A673 (cell line): Measurements from ENCODE around the gene NPFF. TPM values are rescaled to one million over a fixed set of nuclear protein-coding genes. Genes with fewer than 3 reads are reported as not detected.
"Not testable (repeated sequence)": the region's sequence is repeated elsewhere in the genome, so short reads cannot be mapped to it uniquely, and the experiment has no call there.

ENCODE experiments used
- BruUV-seq: library from RNA; stranded (reverse); fragments of 400-500 nt; replicated peaks from 2 replicates; lab custom pipeline; 2021; lab: Mats Ljungman, UMichigan
- CTCF ChIA-PET: fragments of 300-600 bp; sonication (Branson Sonifier 250); formaldehyde crosslinking; loops from one replicate; lab custom pipeline; 2022; ENCODE audit warnings: antibody characterized with exemption; lab: Charles Lee
- POLR2A ChIA-PET: fragments of 300-600 bp; sonication (Branson Sonifier 250); formaldehyde crosslinking; loops from one replicate; lab custom pipeline; 2022; ENCODE audit warnings: antibody characterized with exemption; ENCODE audit not compliant: low non-redundant PET; lab: Charles Lee
- DNase-seq: peaks from one replicate; pipeline ENCODE4 v3.0.0-alpha.2; 2015; ENCODE audit warnings: low spot score
- H3K27ac ChIP-seq: fragments of 200-600 bp; sonication (generic); 2 replicates; pipeline ENCODE4 v1.5.1; 2016; ENCODE audit warnings: mixed run types, low read depth, mild to moderate bottlenecking, mixed read lengths, antibody characterized with exemption, low read length; ENCODE audit not compliant: poor library complexity, severe bottlenecking
- H3K27me3 ChIP-seq: fragments of 200-600 bp; sonication (generic); replicated peaks from 2 replicates; pipeline ENCODE4 v1.6.1; 2017; ENCODE audit warnings: mixed run types, low read depth, mild to moderate bottlenecking, mixed read lengths, antibody characterized with exemption, low read length; ENCODE audit not compliant: insufficient read depth, poor library complexity
- H3K36me3 ChIP-seq: fragments of 200-600 bp; sonication (generic); 2 replicates; pipeline ENCODE4 v1.6.1; 2016; ENCODE audit warnings: mixed run types, mild to moderate bottlenecking, mixed read lengths, antibody characterized with exemption, low read length; ENCODE audit not compliant: insufficient read depth, poor library complexity, severe bottlenecking
- H3K4me1 ChIP-seq: fragments of 200-600 bp; sonication (generic); 2 replicates; pipeline ENCODE4 v1.6.1; 2017; ENCODE audit warnings: mixed run types, mild to moderate bottlenecking, mixed read lengths, antibody characterized with exemption, low read length; ENCODE audit not compliant: insufficient read depth, poor library complexity, severe bottlenecking
- H3K4me3 ChIP-seq: fragments of 200-600 bp; sonication (generic); 2 replicates; pipeline ENCODE4 v1.5.1; 2016; ENCODE audit warnings: low read depth, mixed run types, mild to moderate bottlenecking, mixed read lengths, low read length; ENCODE audit not compliant: poor library complexity, severe bottlenecking
- H3K9me3 ChIP-seq: fragments of 200-600 bp; sonication (generic); 2 replicates; pipeline ENCODE4 v1.6.1; 2016; ENCODE audit warnings: mixed run types, low read depth, mild to moderate bottlenecking, mixed read lengths, antibody characterized with exemption, low read length; ENCODE audit not compliant: poor library complexity, severe bottlenecking
- EZH2 ChIP-seq: fragments of 200-600 bp; sonication (generic); IDR thresholded peaks from 2 replicates; pipeline ENCODE4 v1.6.1; 2017; ENCODE audit warnings: borderline replicate concordance, low read depth, mild to moderate bottlenecking, mixed read lengths, antibody characterized with exemption, low read length; ENCODE audit not compliant: poor library complexity, severe bottlenecking
- intact Hi-C: fragments of 100-400 bp; cut with micrococcal nuclease; formaldehyde crosslinking; loops from one replicate; pipeline ENCODE4 v1.10.0; 2022; ENCODE audit not compliant: unreplicated experiment
- total RNA-seq: library from RNA; stranded (reverse); gene quantifications from 2 replicates; pipeline ENCODE4 v1.2.3, GENCODE V29; 2021
- TF ChIP-seq, protein P1 (sequence below): fragments of 300-800, 200-600 bp; sonication (generic); conservative IDR thresholded peaks from 2 replicates; pipeline ENCODE4 v1.5.1; 2017; ENCODE audit warnings: low read depth, mild to moderate bottlenecking, antibody characterized with exemption, low read length, moderate library complexity, mixed read lengths

Gene NPFF
- total RNA-seq, 1 experiment from 2014 or later = not detected

DNA sequence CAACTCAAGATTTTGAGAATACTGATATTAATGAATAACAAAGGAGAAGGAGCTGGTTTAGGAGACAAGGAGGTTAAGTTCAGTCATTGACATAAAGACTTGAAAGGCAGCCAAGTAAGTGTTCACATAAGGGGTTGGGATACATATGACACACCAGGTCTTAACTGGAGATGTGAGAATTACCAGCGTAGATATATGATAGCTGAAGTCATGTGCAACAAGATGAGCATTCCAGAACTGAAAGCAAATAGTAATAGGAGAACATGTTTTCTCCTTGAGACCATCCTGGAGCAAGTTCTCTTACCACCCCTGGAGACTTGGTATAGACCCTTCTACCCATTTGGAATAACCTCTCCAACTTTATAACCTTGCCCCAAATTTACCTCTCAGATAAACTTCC is 43.3 kb upstream of the NPFF start:
- H3K4me1 ChIP-seq = peaks cover 19% of the 10 kb centered on the region
- CTCF ChIA-PET = no interaction called here
- no peaks in the 10 kb centered on the region for H3K9me3 ChIP-seq
- POLR2A ChIA-PET = interaction anchor here (0.6 kb wide), 1 partner anchor 80 kb away, joined by 12 read pairs; no protein-coding TSS in a partner anchor
- TF ChIP-seq EZH2 = no peak
- TF ChIP-seq, protein P1, sequence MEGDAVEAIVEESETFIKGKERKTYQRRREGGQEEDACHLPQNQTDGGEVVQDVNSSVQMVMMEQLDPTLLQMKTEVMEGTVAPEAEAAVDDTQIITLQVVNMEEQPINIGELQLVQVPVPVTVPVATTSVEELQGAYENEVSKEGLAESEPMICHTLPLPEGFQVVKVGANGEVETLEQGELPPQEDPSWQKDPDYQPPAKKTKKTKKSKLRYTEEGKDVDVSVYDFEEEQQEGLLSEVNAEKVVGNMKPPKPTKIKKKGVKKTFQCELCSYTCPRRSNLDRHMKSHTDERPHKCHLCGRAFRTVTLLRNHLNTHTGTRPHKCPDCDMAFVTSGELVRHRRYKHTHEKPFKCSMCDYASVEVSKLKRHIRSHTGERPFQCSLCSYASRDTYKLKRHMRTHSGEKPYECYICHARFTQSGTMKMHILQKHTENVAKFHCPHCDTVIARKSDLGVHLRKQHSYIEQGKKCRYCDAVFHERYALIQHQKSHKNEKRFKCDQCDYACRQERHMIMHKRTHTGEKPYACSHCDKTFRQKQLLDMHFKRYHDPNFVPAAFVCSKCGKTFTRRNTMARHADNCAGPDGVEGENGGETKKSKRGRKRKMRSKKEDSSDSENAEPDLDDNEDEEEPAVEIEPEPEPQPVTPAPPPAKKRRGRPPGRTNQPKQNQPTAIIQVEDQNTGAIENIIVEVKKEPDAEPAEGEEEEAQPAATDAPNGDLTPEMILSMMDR = no peak
- no peak for DNase-seq
- no peak overlapping the region for H3K27ac ChIP-seq
- no TSS peak for BruUV-seq
- H3K36me3 ChIP-seq = peaks cover 10% of the 10 kb centered on the region
- H3K27me3 ChIP-seq = no peaks in the 10 kb centered on the region
- intact Hi-C loops = no loop called here
- H3K4me3 ChIP-seq = no peak overlapping the region

DNA sequence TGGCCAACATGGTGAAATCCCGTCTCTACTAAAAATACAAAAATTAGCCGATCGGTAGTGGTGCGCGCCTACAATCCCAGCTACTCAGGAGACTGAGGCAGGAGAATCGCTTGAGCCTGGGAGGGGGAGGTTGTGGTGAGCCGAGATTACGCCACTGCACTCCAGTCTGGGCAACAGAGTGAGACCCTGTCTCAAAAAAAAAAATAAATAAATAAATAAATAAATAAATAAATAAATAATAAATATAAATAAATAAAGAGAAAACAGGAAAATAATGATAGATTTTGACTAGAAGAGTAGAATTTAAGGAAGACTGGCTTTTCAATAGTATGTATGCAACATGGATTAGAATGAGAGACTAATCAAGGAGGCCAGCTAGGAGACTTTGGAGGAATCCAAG is 42.8 kb upstream of the NPFF start:
- H3K27ac ChIP-seq, H3K36me3 ChIP-seq, H3K27me3 ChIP-seq, CTCF ChIA-PET, H3K4me3 ChIP-seq, DNase-seq, H3K9me3 ChIP-seq, BruUV-seq, intact Hi-C loops: not testable (repeated sequence)
- POLR2A ChIA-PET = interaction anchor here (0.6 kb wide), 1 partner anchor 79 kb away, joined by 12 read pairs; no protein-coding TSS in a partner anchor
- peaks cover 19% of the 10 kb centered on the region for H3K4me1 ChIP-seq

DNA sequence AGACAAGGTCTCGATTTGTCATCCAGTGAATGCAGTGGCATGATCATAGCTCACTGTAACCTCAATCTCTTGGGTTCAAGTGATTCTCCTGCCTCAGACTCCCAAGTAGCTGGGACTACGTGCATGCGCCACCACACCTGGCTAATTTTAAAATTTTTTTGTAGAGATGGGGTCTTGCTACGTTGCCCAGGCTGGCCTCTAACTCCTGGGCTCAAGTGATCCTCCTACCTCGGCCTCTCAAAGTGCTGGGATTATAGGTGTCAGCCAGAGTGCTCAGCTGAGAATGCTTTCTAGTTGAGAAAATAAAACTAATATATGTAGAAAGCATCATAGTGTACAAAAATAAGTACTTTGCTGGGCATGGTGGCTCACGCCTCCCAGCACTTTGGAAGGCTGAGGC is 41.1 kb upstream of the NPFF start:
- H3K36me3 ChIP-seq, H3K4me3 ChIP-seq, CTCF ChIA-PET, H3K27ac ChIP-seq, intact Hi-C loops, DNase-seq, H3K27me3 ChIP-seq, H3K9me3 ChIP-seq, POLR2A ChIA-PET, BruUV-seq: not testable (repeated sequence)
- peaks cover 27% of the 10 kb centered on the region for H3K4me1 ChIP-seq

DNA sequence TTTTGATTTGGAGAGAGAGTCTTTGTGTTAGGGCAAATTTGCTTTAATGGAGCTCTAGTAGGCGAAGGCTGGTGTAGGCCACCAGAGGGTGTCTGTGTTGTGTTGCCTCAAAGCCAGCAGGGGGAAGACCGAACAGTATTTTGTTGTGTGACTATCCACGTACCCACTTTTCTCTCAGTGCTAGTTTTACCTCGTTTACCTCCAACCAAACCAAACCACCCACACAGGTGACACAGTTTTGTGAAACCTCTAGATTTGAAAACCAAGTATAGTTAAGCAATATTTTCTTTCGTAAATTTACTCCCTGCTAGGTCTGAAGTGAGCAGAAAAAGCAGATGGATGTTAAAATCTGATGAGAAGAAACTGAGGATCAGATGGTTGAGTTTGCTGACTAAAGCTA is 36.3 kb upstream of the NPFF start:
- peaks cover 14% of the 10 kb centered on the region for H3K4me1 ChIP-seq
- BruUV-seq = no TSS peak
- peaks cover 24% of the 10 kb centered on the region for H3K36me3 ChIP-seq
- TF ChIP-seq EZH2 = no peak
- TF ChIP-seq, protein P1 = peak; percentile 93
- H3K9me3 ChIP-seq = no peaks in the 10 kb centered on the region
- peak overlapping the region; percentile 62 for H3K27ac ChIP-seq
- H3K27me3 ChIP-seq = no peaks in the 10 kb centered on the region
- intact Hi-C loops = loop anchor here (1.0 to 2.0 kb wide), 2 partner anchors 133 to 203 kb away; partner anchors contain the start of gene ATP5MC2
- CTCF ChIA-PET = interaction anchor here (0.5 to 2.2 kb wide), 12 partner anchors 9 to 746 kb away, joined by 3 to 35 read pairs (median 3); partner anchors contain the start of gene ATP5MC2
- no peak overlapping the region for H3K4me3 ChIP-seq
- peak; percentile 83 for DNase-seq
- POLR2A ChIA-PET = interaction anchor here (0.6 to 0.9 kb wide), 2 partner anchors 27 to 132 kb away, joined by 3 to 6 read pairs; partner anchors contain the start of gene ATP5MC2
